ENCODE results near the gene CADPS.
"Not testable (repeated sequence)": the region's sequence is repeated elsewhere in the genome, so short reads cannot be mapped to it uniquely, and the experiment has no call there.

CADPS gene

DNA sequence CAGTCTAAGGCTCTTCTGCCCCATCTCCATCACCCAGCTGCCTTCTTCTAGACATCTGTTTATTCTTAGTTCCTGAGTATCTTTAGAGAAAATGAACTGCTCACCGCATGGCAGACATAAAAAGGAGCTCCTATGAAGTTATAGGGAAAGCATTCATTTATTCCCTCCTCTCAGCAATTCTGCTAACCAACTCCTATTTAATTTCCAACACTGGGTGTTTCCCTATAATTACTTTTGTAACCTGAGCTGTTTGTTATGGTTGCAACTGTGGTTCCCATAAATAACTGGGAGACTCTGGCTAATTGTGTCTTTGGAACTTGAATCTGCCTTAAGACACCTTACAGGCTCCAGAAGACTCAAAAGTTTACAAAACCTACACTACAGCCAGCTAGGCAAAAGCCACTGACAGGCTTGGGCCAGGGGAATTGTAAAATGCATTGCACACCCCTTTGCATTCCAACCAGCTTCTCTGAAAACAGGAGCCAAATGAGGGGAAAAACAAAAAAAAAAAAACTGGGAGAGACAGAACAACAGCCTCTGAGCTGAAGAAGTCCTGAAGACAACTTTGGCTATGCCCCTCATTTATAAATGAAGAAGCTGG is 270.4 kb downstream of the CADPS start:
- FAIRE-seq: no peak
- DNase-seq (ENCODE audit: insufficient read length, low spot score): no peak

DNA sequence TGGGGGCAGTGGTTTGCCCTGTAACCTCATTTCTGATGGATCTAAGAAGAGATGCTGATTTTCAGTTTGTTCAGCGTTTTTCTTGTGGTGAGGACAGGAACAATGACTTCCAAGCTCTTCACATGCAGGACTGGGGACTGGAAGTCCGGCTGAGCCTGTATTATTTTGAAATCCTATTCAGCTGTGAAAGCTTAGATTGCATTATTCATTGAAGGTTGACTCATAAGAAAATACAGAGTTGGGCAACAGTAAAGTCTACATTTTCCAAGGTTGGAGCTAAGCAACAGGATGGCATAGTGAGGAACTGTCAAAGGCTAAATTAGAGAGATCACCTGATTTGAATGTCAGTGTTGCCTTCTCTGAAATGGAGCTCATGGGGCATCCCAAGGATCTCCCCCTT is 270.9 kb downstream of the CADPS start:
- FAIRE-seq (no peak), DNase-seq (ENCODE audit: insufficient read length, low spot score) (no peak)

DNA sequence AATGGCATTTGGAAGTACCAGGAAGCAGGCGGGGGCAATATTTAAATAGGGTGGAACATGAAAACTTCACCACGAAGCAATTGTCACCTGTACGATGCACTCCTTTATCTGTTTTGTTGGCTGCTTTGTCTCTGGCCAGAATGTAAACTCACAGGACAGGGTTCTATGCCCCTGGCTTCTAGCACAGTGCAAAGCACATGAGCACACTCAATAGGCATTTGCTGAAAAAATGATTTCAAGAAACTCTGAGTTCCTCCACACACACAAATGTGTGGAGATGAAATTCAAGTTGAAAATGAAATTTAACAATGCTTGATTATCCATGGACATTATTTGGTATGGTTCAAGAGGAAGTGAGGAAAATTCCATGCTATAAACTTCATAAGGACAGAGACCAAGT is 272.2 kb downstream of the CADPS start:
- FAIRE-seq (no peak), DNase-seq (ENCODE audit: insufficient read length, low spot score) (no peak)

DNA sequence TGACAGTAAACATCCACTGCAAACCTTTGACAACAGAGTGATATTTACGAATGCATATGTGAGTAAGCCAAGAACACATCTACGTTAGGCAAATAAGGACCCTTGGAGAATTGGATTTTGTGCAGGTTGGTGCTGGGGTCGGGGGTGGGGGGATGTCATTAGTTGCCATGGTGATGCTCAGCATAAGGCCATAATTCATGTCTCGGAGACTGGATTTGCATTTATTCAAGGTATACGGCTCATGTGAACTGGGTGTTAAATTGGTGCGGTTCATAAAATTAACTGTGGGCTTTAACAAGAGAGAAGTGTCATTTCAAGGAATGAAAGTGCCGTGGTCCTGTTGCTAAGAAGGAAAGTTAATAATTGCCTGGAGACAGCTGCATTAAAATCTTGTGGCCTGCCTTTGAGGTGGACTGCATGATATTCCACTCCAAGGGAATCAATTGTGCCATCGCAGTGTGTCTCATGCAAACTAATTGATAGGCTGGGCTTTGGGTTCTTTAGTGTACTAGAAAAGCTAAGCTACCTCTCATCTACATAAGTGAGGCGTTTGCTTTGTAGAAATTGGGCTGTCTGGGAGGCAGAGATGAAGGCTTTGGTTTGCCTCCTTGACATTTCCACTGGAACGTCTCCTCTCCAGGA is 273.0 kb downstream of the CADPS start:
- no peak for DNase-seq (ENCODE audit: insufficient read length, low spot score)
- no peak for FAIRE-seq

DNA sequence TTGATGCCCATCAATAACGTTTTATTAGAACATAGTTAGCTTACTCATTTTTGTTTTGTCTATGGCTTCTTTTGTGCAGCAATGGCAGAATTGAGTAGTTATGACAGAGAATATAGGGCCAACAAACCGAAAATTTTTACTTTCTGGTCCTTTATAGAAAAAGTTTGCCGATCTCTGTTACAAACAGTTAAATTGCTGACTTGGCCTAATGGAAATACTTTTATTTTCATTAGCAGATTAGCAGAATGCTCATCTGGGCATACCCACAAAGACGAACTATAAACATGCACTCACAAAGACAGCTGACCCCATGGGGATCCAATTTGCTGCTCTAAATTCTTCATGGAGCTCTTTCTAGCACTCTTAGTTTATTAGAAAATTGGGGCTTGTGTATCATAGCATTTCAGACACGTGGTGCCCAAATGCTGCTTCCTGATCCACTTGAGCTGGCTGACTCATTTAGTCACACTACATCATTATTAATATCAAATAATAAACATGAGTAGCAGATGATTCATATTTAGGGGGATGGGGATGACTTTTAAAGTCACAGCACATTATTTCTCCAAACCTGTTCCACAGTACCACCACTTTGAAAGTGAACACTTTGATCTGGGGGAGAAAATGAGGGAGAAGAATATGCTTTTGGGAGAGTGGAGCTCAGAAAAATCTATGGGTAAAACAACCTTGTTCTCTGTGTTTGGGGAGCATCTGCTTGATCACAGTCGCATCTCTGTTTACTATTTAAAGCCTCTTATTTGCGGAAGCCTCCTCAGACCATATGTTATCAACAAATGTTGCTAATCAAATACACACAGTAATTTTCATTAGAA is 273.8 kb downstream of the CADPS start:
- DNase-seq (ENCODE audit: insufficient read length, low spot score) (no peak), FAIRE-seq (no peak)

DNA sequence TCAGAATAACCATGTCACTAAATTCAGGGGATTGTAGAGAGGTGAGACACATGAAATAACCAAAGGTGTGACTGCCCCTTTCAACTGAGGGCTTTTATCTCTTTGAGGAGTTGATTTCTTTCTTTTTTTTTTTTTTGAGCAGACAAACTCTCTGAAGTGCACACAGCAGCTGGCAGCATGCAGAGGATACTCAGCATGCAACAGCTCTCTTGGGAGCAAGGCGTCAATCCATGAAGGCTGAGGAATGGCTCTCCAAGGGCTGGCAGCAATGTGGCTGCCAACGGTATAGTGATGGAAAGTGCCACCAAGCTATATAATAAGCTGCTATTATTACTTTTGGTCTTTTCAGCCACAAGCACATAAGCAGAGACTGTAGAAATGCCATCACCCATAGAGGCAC is 275.2 kb downstream of the CADPS start:
- DNase-seq (ENCODE audit: insufficient read length, low spot score) (no peak), FAIRE-seq (no peak)

DNA sequence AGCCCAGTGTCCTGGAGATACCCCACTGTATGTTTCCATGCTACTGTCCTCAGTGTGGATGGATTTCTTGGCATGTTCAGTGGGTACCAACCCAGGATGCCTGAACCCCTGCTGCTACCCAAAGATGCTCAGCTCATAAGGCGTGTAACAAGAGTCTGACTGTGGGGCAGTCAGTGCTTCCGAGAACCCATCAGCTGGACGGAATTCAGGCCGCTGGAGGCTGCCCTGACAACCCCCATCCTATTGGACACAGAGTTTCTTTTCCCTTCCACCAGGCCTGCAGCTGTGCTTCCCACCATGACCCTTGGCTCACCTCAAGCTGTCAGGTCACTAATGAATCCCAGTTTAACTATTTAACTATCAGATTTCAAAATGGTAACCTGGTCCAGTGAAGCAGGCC is 277.7 kb downstream of the CADPS start:
- DNase-seq (ENCODE audit: insufficient read length, low spot score) (no peak), FAIRE-seq (no peak)

DNA sequence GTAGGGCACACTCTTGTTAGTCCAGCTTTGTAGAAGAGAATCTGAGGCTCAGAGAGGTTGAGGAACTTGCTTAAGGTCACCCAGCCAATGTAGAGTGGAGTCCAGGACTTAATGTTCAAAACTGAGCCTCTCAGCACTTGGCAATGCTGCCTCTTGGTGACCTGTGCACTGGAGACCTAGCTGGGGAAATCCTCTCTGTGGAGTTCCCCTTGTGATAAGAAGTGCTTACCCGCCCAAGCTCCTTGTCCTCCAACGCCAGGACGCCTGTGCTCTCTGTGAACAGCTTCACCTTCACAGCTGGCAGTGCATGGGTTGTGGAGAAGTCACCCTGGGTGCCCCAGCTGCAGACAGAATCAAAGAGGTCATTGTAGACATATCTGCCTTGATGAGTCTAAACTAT is 282.8 kb downstream of the CADPS start:
- DNase-seq (ENCODE audit: insufficient read length, low spot score) (no peak), FAIRE-seq (no peak)

DNA sequence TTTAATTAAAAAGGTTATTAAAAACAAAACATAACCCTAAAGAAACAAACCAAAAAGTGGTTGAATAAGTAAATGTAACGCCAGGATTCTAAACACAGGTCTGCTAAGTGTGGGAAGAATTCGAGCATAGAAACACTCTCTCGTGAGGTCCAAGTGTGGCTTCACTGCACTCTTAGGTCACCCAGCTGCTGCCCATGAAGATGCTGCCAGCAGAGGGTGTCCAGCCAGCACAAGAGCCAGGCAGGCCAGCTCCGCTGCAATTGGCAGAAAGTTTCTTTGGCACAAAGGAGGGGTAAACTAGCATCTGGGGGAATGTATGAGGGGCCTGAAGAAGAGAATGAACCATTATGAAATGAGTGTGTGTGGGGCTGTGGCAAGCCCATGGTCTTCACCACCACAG is 286.1 kb downstream of the CADPS start:
- FAIRE-seq (no peak), DNase-seq (ENCODE audit: insufficient read length, low spot score) (no peak)

DNA sequence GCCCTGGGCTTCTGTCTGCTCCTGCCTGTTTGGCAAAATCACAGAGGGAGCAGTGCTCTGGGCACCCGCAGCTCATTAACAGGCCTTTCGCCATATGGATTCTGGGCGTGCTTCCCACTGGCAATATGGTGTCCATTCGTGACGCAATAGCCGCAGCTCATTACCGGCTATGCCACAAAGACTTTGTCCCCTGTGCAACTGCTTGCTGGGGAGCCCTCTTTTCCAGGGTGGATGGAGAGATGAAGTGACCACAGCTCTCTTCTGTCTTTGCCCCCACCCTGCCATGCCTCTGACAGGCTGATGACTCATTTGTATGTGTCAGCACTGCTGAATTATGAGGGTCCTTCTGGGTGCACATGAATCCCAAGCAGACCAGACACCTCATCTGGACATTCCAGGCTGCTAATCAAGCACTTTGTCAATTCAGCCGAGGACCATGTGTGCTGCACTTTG is 287.6 kb downstream of the CADPS start:
- FAIRE-seq (peak; percentile 77), DNase-seq (ENCODE audit: insufficient read length, low spot score) (peak; percentile 63)

DNA sequence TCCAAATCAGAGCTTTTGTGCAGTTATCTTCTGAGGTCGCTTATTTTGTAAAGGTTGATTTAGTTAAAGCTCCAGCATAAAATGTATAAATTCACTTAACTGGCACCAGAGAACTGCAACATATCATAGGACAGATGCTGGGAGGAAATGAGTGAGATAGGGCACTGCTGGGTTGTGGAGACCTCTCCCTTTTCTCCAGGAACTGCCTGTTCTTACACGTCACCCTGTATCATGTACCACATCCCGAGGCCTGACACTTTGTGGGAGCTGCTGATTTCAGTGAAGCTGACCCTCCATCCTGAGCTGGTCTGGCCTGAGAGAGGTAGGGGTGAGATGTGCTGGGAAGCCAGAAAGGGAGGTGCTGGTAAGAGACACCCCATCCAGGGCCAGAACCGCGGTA is 288.0 kb downstream of the CADPS start:
- FAIRE-seq (no peak), DNase-seq (ENCODE audit: insufficient read length, low spot score) (no peak)

DNA sequence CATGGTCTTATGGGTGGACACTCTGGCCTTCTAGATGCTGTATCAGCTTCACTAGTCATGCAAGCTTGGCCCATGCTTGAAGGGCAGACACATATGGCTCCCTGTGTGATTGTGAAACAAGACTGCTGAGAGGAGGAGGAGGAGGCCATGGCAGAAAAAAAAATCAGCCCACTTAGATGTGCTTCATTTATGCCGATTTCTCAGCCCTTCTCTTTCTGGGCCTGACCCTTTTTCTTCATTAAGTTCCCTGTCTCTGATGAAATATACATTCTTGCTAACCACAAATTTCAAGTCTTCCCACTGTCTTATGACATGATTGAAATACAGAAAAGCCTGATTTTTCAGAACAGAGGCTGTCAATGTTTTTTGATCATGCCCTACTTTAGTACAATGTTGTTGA is 288.9 kb downstream of the CADPS start:
- FAIRE-seq: no peak

DNA sequence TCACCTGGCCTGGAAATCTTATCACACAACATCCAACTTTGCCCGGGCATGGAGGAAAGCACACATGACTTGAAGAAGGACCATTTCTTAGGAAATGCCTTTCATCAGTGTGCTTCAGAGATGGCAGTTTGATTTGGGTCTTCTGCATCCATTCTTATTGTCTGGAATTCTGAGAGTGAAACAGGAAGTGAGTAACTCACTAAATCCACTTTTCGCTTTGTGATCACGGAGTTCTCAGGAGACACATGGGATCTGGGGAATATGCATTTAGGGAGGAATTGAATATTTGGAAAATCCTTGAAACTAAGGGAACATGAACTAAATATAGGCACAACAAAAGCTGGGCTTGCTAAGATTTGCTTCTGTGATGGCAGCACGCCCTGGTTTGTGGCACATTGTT is 289.4 kb downstream of the CADPS start:
- DNase-seq (ENCODE audit: insufficient read length, low spot score): no peak
- peak; percentile 48 for FAIRE-seq

More for the DNA sequence above, 288.9 kb downstream of the CADPS start:
- no peak for DNase-seq (ENCODE audit: insufficient read length, low spot score)

DNA sequence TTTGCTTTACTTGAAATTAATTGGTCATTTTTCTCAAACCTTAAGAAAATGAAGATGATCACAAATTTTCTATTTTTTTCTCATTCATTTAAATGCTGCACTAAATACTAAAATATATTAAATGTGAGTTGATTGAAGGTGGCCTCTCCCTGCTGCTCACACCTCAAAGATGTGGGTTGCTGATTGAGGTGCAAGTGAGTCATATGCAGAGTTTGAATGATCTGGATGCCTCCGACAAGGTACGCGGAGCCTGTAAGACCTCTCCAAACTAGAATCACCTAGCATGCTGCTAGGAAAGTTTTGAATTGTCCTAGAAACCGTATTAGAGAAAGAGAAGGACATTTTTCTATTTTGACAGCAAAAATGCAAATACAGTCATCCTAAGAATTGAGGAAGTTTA is 290.6 kb downstream of the CADPS start:
- FAIRE-seq: no peak

DNA sequence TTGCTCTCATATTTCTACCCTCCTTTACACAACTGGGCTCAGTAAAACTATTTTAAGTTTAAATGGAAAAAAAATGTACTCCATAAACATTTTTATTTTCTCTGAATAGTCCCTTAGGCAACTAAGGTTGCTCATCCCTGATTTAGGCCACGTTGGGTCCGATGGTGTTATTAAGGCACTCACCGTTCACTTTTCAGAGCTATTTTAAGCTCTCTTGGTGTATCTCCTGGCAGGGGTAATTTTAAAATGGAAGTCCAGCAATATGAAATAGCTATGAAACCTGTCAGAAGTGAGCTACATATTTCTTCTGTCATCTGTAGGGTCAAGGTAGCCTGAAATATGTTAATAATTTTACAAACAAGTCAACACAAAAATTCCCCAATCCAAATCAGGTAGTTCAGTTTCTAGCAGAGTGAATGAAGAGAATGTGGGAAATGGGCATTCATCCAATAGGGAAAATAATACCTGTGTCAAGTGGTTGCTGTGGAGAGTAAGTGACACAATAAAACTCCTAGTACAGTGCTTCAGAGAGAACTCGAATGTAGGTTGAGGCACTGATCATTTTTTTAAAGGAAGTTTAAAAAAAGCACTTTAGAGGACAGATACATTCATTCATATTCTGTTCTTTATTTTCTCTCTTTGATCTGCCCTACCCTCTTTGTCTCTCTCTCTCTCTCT is 292.6 kb downstream of the CADPS start:
- FAIRE-seq (no peak), DNase-seq (ENCODE audit: insufficient read length, low spot score) (no peak)

More for the DNA sequence above, 290.6 kb downstream of the CADPS start:
- no peak for DNase-seq (ENCODE audit: insufficient read length, low spot score)

DNA sequence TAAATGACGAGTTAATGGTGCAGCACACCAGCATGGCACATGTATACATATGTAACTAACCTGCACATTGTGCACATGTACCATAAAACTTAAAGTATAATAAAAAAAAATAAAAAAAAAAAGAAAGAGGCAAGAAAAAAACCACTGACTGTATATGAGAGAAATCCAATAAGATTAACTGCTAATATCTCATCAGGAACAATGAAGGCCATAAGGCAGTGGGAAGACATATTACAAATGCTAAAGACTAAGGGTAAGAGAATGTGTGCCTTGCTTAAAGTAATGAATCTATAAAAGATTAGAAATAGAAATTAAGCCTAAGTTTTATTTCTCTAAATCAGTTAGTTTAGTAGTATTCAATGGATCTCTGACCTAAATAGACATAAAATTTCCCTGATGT is 294.7 kb downstream of the CADPS start:
- not testable (repeated sequence) for FAIRE-seq; DNase-seq (ENCODE audit: insufficient read length, low spot score)

DNA sequence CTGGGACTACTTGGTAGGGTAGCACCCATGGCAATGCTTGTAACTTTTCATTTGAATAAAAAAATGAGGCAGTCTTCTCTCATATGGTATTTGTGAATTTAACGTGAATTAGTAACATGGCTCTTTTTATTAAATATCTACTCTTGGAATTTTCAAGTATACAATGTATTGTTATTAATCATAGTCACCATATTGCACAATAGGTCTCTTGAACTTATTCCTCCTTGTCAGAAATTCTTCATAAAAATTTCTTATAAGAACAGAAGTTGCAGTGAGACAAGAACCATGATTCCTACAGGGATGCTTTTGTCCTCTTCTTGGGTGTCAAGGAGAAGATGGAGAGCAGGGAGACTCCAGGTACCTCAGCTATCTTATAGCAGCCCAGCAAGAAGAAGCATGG is 298.1 kb downstream of the CADPS start:
- DNase-seq (ENCODE audit: insufficient read length, low spot score) (no peak), FAIRE-seq (no peak)

DNA sequence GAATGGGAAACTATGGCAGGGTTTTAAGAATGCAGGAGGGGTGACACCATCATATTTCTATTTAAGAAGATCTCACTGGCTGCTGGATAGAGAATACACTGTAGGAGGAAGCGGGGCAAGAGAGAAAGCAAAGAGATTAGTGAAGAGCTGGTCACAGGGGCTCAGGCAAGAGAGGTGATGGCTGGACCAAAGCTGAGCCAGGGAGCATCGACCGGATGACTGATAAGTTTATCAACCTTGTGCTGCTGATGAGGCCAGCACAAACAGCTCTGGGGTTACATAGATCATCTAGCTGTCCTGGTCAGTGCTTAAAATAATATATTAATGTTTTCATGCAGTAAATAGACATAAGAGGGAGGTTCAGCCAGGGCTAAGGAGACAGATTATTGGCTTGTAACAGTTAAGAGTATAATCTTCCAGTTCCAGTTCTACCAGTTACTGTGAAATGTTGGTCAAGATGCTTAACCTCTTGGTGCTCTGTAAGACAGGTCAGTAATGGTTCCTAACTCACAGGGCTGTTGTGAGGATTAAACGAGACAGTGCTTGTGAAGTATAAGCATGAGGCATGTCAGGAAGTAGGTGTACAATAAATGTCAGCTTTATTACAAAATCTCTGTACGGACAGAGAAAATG is 300.8 kb downstream of the CADPS start:
- DNase-seq (ENCODE audit: insufficient read length, low spot score) (no peak), FAIRE-seq (no peak)

DNA sequence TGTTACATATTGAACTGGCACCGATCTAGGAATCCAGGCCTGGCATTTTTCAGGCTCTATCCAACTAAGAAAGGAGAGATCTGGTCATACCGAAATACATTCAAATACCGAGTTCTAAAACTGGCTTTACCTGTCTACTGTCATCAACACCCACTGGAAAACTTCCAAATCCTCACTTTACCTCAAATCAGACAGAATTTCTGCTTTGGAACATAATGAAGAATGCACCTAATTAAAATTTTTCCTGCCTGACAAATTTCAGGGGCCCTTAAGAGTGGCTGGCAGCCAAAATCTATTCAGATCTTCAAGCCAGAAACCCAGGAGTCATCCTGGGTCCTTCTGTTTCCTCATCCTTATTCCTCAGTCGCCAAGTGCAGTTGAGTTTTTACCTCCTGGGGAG is 303.3 kb downstream of the CADPS start:
- DNase-seq (ENCODE audit: insufficient read length, low spot score) (no peak), FAIRE-seq (no peak)

DNA sequence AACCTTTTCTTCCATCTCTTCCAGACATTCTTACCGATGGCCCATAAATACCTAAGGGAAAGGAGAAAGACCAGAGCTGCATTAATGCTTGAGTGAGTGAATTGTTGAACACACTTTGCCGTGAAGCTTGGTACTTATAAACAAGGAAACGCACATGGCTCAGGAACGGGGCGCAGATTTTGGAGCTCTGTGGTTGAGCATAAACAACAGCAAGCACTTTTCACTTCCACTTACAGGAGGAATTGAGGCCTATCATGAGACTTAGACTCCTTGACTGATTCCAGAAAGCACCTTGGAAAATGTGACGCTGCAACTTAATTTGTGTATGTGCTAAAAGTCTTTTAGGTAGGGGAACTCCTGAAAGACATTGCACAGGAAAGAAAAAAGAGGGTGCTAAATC is 304.3 kb downstream of the CADPS start:
- no peak for FAIRE-seq
- DNase-seq (ENCODE audit: insufficient read length, low spot score): no peak

DNA sequence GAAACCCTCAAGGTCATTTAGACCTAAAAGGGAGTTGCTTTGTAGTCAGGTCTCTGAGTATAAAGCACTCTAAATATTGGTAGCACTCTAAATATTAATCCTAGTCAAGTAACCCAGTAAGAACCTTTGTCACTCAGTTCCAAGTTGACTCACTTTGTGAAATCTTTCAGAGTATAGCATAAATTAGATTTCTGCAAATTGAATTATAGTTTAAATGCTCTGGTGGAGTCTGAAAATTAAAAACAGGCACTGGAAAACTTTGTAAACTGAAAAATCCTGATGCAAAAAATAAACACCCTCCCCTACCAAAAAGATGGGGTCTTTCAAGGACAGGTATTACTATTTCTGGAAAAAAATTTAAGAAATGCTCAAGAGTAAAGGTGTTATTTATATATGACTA is 305.6 kb downstream of the CADPS start:
- FAIRE-seq (no peak), DNase-seq (ENCODE audit: insufficient read length, low spot score) (no peak)
